GM10266 (cell line): ENCODE results near the gene ZXDC.

ENCODE experiments used
- DNase-seq: peaks from one replicate; pipeline ENCODE4 v3.0.0; 2012; ENCODE audit errors: extremely low spot score
- CTCF ChIP-seq: IDR thresholded peaks from 2 replicates; pipeline ENCODE4 v1.5.1; 2012; ENCODE audit warnings: mild to moderate bottlenecking, low read depth; ENCODE audit not compliant: control insufficient read depth, insufficient read depth; ENCODE audit errors: missing control alignments

ZXDC gene

GRCh38 chr3:126424039-126424717 lies 51.5 kb downstream of the ZXDC start:
- DNase-seq: no peak
- TF ChIP-seq CTCF: no peak

- DNase-seq: no peak
- TF ChIP-seq CTCF: no peak
Measured at GRCh38 chr3:126423191-126424038, 52.3 kb downstream of the ZXDC start.

- TF ChIP-seq CTCF: no peak
- no peak for DNase-seq
Measured at GRCh38 chr3:126422571-126423091, 53.1 kb downstream of the ZXDC start.

GRCh38 chr3:126422121-126422520 lies 53.6 kb downstream of the ZXDC start:
- DNase-seq: no peak

GRCh38 chr3:126421573-126422119 lies 54.0 kb downstream of the ZXDC start:
- DNase-seq: no peak
- no peak for TF ChIP-seq CTCF

More at GRCh38 chr3:126422121-126422520, 53.6 kb downstream of the ZXDC start:
- no peak for TF ChIP-seq CTCF

- TF ChIP-seq CTCF: no peak
- DNase-seq: no peak
Measured at GRCh38 chr3:126419886-126420786, 55.6 kb downstream of the ZXDC start.
